Activated naive CD8-positive, alpha-beta T cell (primary cell): ENCODE data around the gene RXFP4.

Source experiments
- H3K27ac Mint-ChIP-seq: one replicate; pipeline ENCODE4 v1.8.0; 2021; ENCODE audit warnings: mixed read lengths
- H3K27me3 Mint-ChIP-seq: one replicate; pipeline ENCODE4 v1.8.0; 2021; ENCODE audit warnings: mixed read lengths
- H3K36me3 Mint-ChIP-seq: one replicate; pipeline ENCODE4 v1.8.0; 2021; ENCODE audit warnings: mixed read lengths
- H3K4me1 Mint-ChIP-seq: one replicate; pipeline ENCODE4 v1.8.0; 2021; ENCODE audit warnings: low read depth, mixed read lengths
- H3K4me3 Mint-ChIP-seq: one replicate; pipeline ENCODE4 v1.8.0; 2021; ENCODE audit warnings: mild to moderate bottlenecking, mixed read lengths
- H3K9me3 Mint-ChIP-seq: one replicate; pipeline ENCODE4 v1.8.0; 2021; ENCODE audit warnings: low read depth, mixed read lengths

RXFP4 gene

GRCh38 chr1:155938220-155938627 lies 3.2 kb upstream of the RXFP4 start:
- Mint-ChIP-seq H3K27ac (peak overlapping the region; percentile 72), H3K9me3 (no peaks in the 10 kb centered on the region), H3K4me3 (no peak overlapping the region), H3K27me3 (no peaks in the 10 kb centered on the region), H3K36me3 (no peaks in the 10 kb centered on the region), H3K4me1 (peaks cover 37% of the 10 kb centered on the region)

GRCh38 chr1:155940482-155940992 lies 901 bp upstream of the RXFP4 start:
- no peaks in the 10 kb centered on the region for H3K27me3 Mint-ChIP-seq

GRCh38 chr1:155941845-155942531 lies 550 bp downstream of the RXFP4 start:
- no peaks in the 10 kb centered on the region for H3K9me3 Mint-ChIP-seq
- no peak overlapping the region for H3K4me3 Mint-ChIP-seq
- peak overlapping the region; percentile 50 for H3K27ac Mint-ChIP-seq
- H3K27me3 Mint-ChIP-seq: no peaks in the 10 kb centered on the region
- H3K36me3 Mint-ChIP-seq: peaks cover 3% of the 10 kb centered on the region
- H3K4me1 Mint-ChIP-seq: peaks cover 65% of the 10 kb centered on the region

More at GRCh38 chr1:155940482-155940992, 901 bp upstream of the RXFP4 start:
- peak overlapping the region; percentile 9 for H3K4me3 Mint-ChIP-seq
- H3K9me3 Mint-ChIP-seq: no peaks in the 10 kb centered on the region
- no peaks in the 10 kb centered on the region for H3K36me3 Mint-ChIP-seq
- H3K27ac Mint-ChIP-seq: peak overlapping the region; percentile 83
- H3K4me1 Mint-ChIP-seq: peaks cover 53% of the 10 kb centered on the region

- no peaks in the 10 kb centered on the region for H3K27me3 Mint-ChIP-seq
- peaks cover 71% of the 10 kb centered on the region for H3K4me1 Mint-ChIP-seq
- no peaks in the 10 kb centered on the region for H3K9me3 Mint-ChIP-seq
- H3K4me3 Mint-ChIP-seq: no peak overlapping the region
- H3K36me3 Mint-ChIP-seq: peaks cover 3% of the 10 kb centered on the region
- H3K27ac Mint-ChIP-seq: peak overlapping the region; percentile 46
Measured at GRCh38 chr1:155942578-155943141, 1.2 kb downstream of the RXFP4 start.

GRCh38 chr1:155944444-155944799 lies 3.0 kb downstream of the RXFP4 start:
- H3K4me1 Mint-ChIP-seq: peaks cover 68% of the 10 kb centered on the region
- no peaks in the 10 kb centered on the region for H3K27me3 Mint-ChIP-seq
- peak overlapping the region; percentile 63 for H3K4me3 Mint-ChIP-seq

GRCh38 chr1:155946633-155947219 lies 5.3 kb downstream of the RXFP4 start:
- peaks cover 48% of the 10 kb centered on the region for H3K4me1 Mint-ChIP-seq

More at GRCh38 chr1:155944444-155944799, 3.0 kb downstream of the RXFP4 start:
- Mint-ChIP-seq H3K27ac (peak overlapping the region; percentile 94), H3K9me3 (no peaks in the 10 kb centered on the region), H3K36me3 (peaks cover 3% of the 10 kb centered on the region)

GRCh38 chr1:155947292-155947691 lies 5.9 kb downstream of the RXFP4 start:
- no peaks in the 10 kb centered on the region for H3K27me3 Mint-ChIP-seq
- peak overlapping the region; percentile 91 for H3K27ac Mint-ChIP-seq
- H3K4me1 Mint-ChIP-seq: peaks cover 45% of the 10 kb centered on the region
- peak overlapping the region; percentile 72 for H3K4me3 Mint-ChIP-seq
- peaks cover 3% of the 10 kb centered on the region for H3K36me3 Mint-ChIP-seq
- no peaks in the 10 kb centered on the region for H3K9me3 Mint-ChIP-seq

More at GRCh38 chr1:155946633-155947219, 5.3 kb downstream of the RXFP4 start:
- H3K27me3 Mint-ChIP-seq: no peaks in the 10 kb centered on the region
- peak overlapping the region; percentile 72 for H3K4me3 Mint-ChIP-seq
- H3K9me3 Mint-ChIP-seq: no peaks in the 10 kb centered on the region
- peaks cover 3% of the 10 kb centered on the region for H3K36me3 Mint-ChIP-seq
- peak overlapping the region; percentile 91 for H3K27ac Mint-ChIP-seq

- Mint-ChIP-seq H3K4me3 (no peak overlapping the region), H3K27me3 (no peaks in the 10 kb centered on the region), H3K4me1 (peaks cover 44% of the 10 kb centered on the region), H3K36me3 (peaks cover 3% of the 10 kb centered on the region), H3K27ac (peak overlapping the region; percentile 91), H3K9me3 (no peaks in the 10 kb centered on the region)
Measured at GRCh38 chr1:155947741-155948140, 6.3 kb downstream of the RXFP4 start.

- no peak overlapping the region for H3K27ac Mint-ChIP-seq
- H3K27me3 Mint-ChIP-seq: no peaks in the 10 kb centered on the region
- peaks cover 21% of the 10 kb centered on the region for H3K4me1 Mint-ChIP-seq
- peaks cover 5% of the 10 kb centered on the region for H3K36me3 Mint-ChIP-seq
- H3K4me3 Mint-ChIP-seq: no peak overlapping the region
- no peaks in the 10 kb centered on the region for H3K9me3 Mint-ChIP-seq
Measured at GRCh38 chr1:155950829-155951228, 9.4 kb downstream of the RXFP4 start.

GRCh38 chr1:155951753-155952504 lies 10.5 kb downstream of the RXFP4 start:
- peak overlapping the region; percentile 41 for H3K27ac Mint-ChIP-seq
- no peaks in the 10 kb centered on the region for H3K9me3 Mint-ChIP-seq
- H3K36me3 Mint-ChIP-seq: peaks cover 2% of the 10 kb centered on the region
- peaks cover 10% of the 10 kb centered on the region for H3K4me1 Mint-ChIP-seq
- H3K27me3 Mint-ChIP-seq: no peaks in the 10 kb centered on the region
- H3K4me3 Mint-ChIP-seq: no peak overlapping the region

- H3K27me3 Mint-ChIP-seq: no peaks in the 10 kb centered on the region
- H3K9me3 Mint-ChIP-seq: no peaks in the 10 kb centered on the region
- H3K36me3 Mint-ChIP-seq: peaks cover 4% of the 10 kb centered on the region
- H3K27ac Mint-ChIP-seq: no peak overlapping the region
- H3K4me3 Mint-ChIP-seq: no peak overlapping the region
- peaks cover 6% of the 10 kb centered on the region for H3K4me1 Mint-ChIP-seq
Measured at GRCh38 chr1:155952505-155952890, 11.1 kb downstream of the RXFP4 start.

- peak overlapping the region; percentile 16 for H3K27ac Mint-ChIP-seq
- no peaks in the 10 kb centered on the region for H3K27me3 Mint-ChIP-seq
- H3K36me3 Mint-ChIP-seq: peaks cover 4% of the 10 kb centered on the region
- no peaks in the 10 kb centered on the region for H3K4me1 Mint-ChIP-seq
- no peak overlapping the region for H3K4me3 Mint-ChIP-seq
- H3K9me3 Mint-ChIP-seq: no peaks in the 10 kb centered on the region
Measured at GRCh38 chr1:155954645-155955044, 13.2 kb downstream of the RXFP4 start.

- Mint-ChIP-seq H3K4me1 (peaks cover 4% of the 10 kb centered on the region), H3K27ac (peak overlapping the region; percentile 16), H3K4me3 (no peak overlapping the region), H3K27me3 (no peaks in the 10 kb centered on the region), H3K36me3 (peaks cover 4% of the 10 kb centered on the region), H3K9me3 (no peaks in the 10 kb centered on the region)
Measured at GRCh38 chr1:155957411-155957915, 16.0 kb downstream of the RXFP4 start.

- H3K4me3 Mint-ChIP-seq: no peak overlapping the region
- peak overlapping the region; percentile 87 for H3K27ac Mint-ChIP-seq
- H3K27me3 Mint-ChIP-seq: no peaks in the 10 kb centered on the region
- H3K36me3 Mint-ChIP-seq: peaks cover 2% of the 10 kb centered on the region
- no peaks in the 10 kb centered on the region for H3K9me3 Mint-ChIP-seq
- H3K4me1 Mint-ChIP-seq: peaks cover 7% of the 10 kb centered on the region
Measured at GRCh38 chr1:155960081-155960745, 18.8 kb downstream of the RXFP4 start.
